ENCODE results near the gene PRDX5. TPM values are rescaled to one million over a fixed set of nuclear protein-coding genes. Genes with fewer than 3 reads are reported as not detected.

The PRDX5 gene
- total and polyA plus RNA-seq, 9 of the 15 experiments (the other 6 are each of a cell fraction or from before 2014, with no cell fraction given) = 40.8 to 327 (median 204) TPM

DNA sequence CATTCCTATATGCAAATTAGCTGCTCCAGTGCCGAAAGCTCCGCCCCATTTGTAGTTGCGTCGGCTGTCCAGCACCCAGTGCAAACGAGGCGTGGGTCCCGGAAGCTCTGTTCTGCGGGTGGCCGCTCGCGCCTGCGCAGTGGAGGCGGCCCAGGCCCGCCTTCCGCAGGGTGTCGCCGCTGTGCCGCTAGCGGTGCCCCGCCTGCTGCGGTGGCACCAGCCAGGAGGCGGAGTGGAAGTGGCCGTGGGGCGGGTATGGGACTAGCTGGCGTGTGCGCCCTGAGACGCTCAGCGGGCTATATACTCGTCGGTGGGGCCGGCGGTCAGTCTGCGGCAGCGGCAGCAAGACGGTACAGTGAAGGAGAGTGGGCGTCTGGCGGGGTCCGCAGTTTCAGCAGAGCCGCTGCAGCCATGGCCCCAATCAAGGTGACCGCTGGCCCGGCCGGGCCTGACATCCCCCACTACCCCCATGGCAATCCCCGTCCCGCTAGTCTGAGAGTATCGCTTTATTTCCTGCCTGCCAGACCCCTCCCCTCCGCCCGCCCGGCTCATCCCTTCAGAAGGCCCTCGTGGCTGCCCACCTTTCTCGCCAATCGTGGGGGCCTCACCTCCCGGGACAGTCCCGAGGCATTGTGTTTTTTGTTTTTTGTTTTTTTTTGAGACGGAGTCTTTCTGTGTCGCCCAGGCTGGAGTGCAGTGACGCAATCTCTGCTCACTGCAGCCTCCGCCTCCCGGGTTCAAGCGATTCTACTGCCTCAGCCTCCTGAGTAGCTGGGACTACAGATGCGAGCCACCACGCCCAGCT is at the start of gene PRDX5 (continued):
- TF ChIP-seq RERE (CRISPR knock-in tag; IDR thresholded peaks at IDR 0.05; ENCODE audit: borderline replicate concordance) (no peak), EZH2 (IDR thresholded peaks at IDR 0.05; ENCODE audit: borderline replicate concordance, low read depth, low read length) (no peak), ESRRA (IDR thresholded peaks at IDR 0.05; ENCODE audit: borderline replicate concordance, low read depth) (peak; percentile 83), CBFA2T2 (conservative IDR thresholded peaks at IDR 0.05) (no peak), MAFG (tag; conservative IDR thresholded peaks at IDR 0.05) (no peak), NR3C1 (CRISPR knock-in tag; IDR thresholded peaks at IDR 0.05) (no peak), SETDB1 (IDR thresholded peaks at IDR 0.05; ENCODE audit: low read length) (no peak), MIER1 (IDR thresholded peaks at IDR 0.05; ENCODE audit: low read depth) (peak; percentile 70; the same call in 1 of the 2 replicates), TRIM25 (IDR thresholded peaks at IDR 0.05; ENCODE audit: borderline replicate concordance) (peak; percentile 49; the same call in 1 of the 2 replicates), HNRNPLL (IDR thresholded peaks at IDR 0.05; ENCODE audit: low read depth, low read length, poor library complexity, severe bottlenecking) (peak; percentile 71), SIX5 (IDR thresholded peaks at IDR 0.05; ENCODE audit: borderline replicate concordance in 1 of 2, insufficient read depth in 1 of 2, low read depth in 1 of 2, low read length in 2 of 2) (no peak), RBM22 (IDR thresholded peaks at IDR 0.05; ENCODE audit: low read depth, low read length, poor library complexity, severe bottlenecking) (peak; percentile 53), RFX1 (IDR thresholded peaks at IDR 0.05) (no peak), NFATC3 (IDR thresholded peaks at IDR 0.05) (no peak)
